ENCODE data around the gene UTS2B. TPM values are rescaled to one million over a fixed set of nuclear protein-coding genes. Genes with fewer than 3 reads are reported as not detected.

UTS2B gene
- polyA plus RNA-seq, 1 donor from 2014 or later = 0.46 TPM

GRCh38 chr3:191339316-191339917 lies 9.1 kb upstream of the UTS2B start:
- no peak for TF ChIP-seq SMC3 (conservative IDR thresholded peaks at IDR 0.05; ENCODE audit: poor library complexity)
- no peak for TF ChIP-seq MXI1 (conservative IDR thresholded peaks at IDR 0.05; ENCODE audit: poor library complexity, severe bottlenecking)
- TF ChIP-seq CTCF (IDR thresholded peaks at IDR 0.05; ENCODE audit: poor library complexity, severe bottlenecking) = no peak
- TF ChIP-seq EP300 (conservative IDR thresholded peaks at IDR 0.05; ENCODE audit: poor library complexity, severe bottlenecking) = no peak
- no peak for TF ChIP-seq REST (IDR thresholded peaks at IDR 0.05; ENCODE audit: borderline replicate concordance)
- Histone ChIP-seq H3K4me3 (ENCODE audit: low read length) (no peak overlapping the region), H3K36me3 (ENCODE audit: insufficient read depth, low read length) (no peaks in the 10 kb centered on the region), H3K4me2 (ENCODE audit: low read length) (no peak overlapping the region), H2AFZ (ENCODE audit: low read depth, low read length) (no peak overlapping the region), H3K27me3 (ENCODE audit: insufficient read depth, low read depth, low read length) (no peaks in the 10 kb centered on the region), H3K79me2 (replicated peaks; ENCODE audit: insufficient read depth, low read length) (peaks cover 93% of the 10 kb centered on the region), H3K27ac (ENCODE audit: low read length) (no peak overlapping the region), H3K9me3 (ENCODE audit: low read length) (no peaks in the 10 kb centered on the region), H4K20me1 (ENCODE audit: insufficient read depth) (no peaks in the 10 kb centered on the region), H3F3A (ENCODE audit: insufficient read depth, low read length, poor library complexity, severe bottlenecking) (no peaks in the 10 kb centered on the region), H3K9me2 (ENCODE audit: insufficient read depth, low read length) (no peaks in the 10 kb centered on the region), H3K9ac (ENCODE audit: low read length) (no peak overlapping the region)

- Histone ChIP-seq H3K4me3 (ENCODE audit: low read length) (no peak overlapping the region), H3K36me3 (ENCODE audit: insufficient read depth, low read length) (no peaks in the 10 kb centered on the region), H3K27me3 (ENCODE audit: insufficient read depth, low read depth, low read length) (no peaks in the 10 kb centered on the region), H3K79me2 (replicated peaks; ENCODE audit: insufficient read depth, low read length) (peaks cover 99% of the 10 kb centered on the region), H3K9me2 (ENCODE audit: insufficient read depth, low read length) (no peaks in the 10 kb centered on the region), H2AFZ (ENCODE audit: low read depth, low read length) (no peak overlapping the region), H4K20me1 (ENCODE audit: insufficient read depth) (no peaks in the 10 kb centered on the region), H3K4me2 (ENCODE audit: low read length) (no peak overlapping the region), H3K9me3 (ENCODE audit: low read length) (no peaks in the 10 kb centered on the region), H3F3A (ENCODE audit: insufficient read depth, low read length, poor library complexity, severe bottlenecking) (no peaks in the 10 kb centered on the region), H3K27ac (ENCODE audit: low read length) (no peak overlapping the region), H3K9ac (ENCODE audit: low read length) (no peak overlapping the region)
- TF ChIP-seq MXI1 (conservative IDR thresholded peaks at IDR 0.05; ENCODE audit: poor library complexity, severe bottlenecking) (no peak), RAD21 (conservative IDR thresholded peaks at IDR 0.05) (no peak), REST (IDR thresholded peaks at IDR 0.05; ENCODE audit: borderline replicate concordance) (no peak), EP300 (conservative IDR thresholded peaks at IDR 0.05; ENCODE audit: poor library complexity, severe bottlenecking) (no peak), TAF1 (IDR thresholded peaks at IDR 0.05; ENCODE audit: low read depth) (no peak), POLR2AphosphoS5 (IDR thresholded peaks at IDR 0.05) (no peak), CTCF (IDR thresholded peaks at IDR 0.05; ENCODE audit: poor library complexity, severe bottlenecking) (no peak), SMC3 (conservative IDR thresholded peaks at IDR 0.05; ENCODE audit: poor library complexity) (no peak), EZH2 (IDR thresholded peaks at IDR 0.05; ENCODE audit: borderline replicate concordance, insufficient read depth, low read length, poor library complexity, severe bottlenecking) (no peak)
Observed at GRCh38 chr3:191338177-191338488, 7.8 kb upstream of the UTS2B start.

All from neural cell (in vitro differentiated cells).